ENCODE results near the gene FAM76A.

DNA sequence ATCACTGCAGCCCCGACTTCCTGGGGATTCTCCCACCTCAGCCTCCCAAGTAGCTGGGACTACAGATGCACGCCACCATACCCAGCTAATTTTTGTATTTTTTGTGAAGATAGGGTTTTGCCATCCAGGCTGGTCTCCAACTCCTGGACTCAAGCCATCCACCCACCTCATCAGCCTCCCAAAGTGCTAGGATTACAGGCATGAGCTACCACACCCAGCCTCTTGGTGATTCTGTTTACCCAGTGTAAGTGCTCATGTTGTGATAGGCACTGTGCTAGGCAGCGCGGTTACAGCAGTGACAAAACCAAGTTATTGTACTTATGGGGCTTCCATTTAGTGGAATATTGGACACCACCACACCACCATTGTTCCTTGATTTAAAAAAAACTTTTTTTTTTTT, 37.6 kb downstream of the FAM76A start:
- TF ChIP-seq, protein P1, sequence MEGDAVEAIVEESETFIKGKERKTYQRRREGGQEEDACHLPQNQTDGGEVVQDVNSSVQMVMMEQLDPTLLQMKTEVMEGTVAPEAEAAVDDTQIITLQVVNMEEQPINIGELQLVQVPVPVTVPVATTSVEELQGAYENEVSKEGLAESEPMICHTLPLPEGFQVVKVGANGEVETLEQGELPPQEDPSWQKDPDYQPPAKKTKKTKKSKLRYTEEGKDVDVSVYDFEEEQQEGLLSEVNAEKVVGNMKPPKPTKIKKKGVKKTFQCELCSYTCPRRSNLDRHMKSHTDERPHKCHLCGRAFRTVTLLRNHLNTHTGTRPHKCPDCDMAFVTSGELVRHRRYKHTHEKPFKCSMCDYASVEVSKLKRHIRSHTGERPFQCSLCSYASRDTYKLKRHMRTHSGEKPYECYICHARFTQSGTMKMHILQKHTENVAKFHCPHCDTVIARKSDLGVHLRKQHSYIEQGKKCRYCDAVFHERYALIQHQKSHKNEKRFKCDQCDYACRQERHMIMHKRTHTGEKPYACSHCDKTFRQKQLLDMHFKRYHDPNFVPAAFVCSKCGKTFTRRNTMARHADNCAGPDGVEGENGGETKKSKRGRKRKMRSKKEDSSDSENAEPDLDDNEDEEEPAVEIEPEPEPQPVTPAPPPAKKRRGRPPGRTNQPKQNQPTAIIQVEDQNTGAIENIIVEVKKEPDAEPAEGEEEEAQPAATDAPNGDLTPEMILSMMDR (conservative IDR thresholded peaks at IDR 0.05; ENCODE audit: low read depth, low read length): no peak
- no peak for TF ChIP-seq EZH2 (IDR thresholded peaks at IDR 0.05; ENCODE audit: borderline replicate concordance, low read depth, low read length, poor library complexity, severe bottlenecking)
